Right lobe of liver (tissue), 6 donors: ENCODE results near the gene FILIP1L. TPM values are rescaled to one million over a fixed set of nuclear protein-coding genes. Genes with fewer than 3 reads are reported as not detected.

ENCODE experiments used
- ATAC-seq, 4 donors: fragments of 200-7000 bp; cut with Tn5 transposase; one replicate each; pipeline ENCODE4 v1.9.1; 2020; ENCODE audit warnings: mild to moderate bottlenecking in 4 of 4, moderate library complexity in 4 of 4
- DNase-seq, 3 donors: peaks; one replicate each; pipeline ENCODE4 v3.0.0-alpha.2; 2020
- H3K27ac ChIP-seq, 3 donors: fragments of 200-600 bp; one replicate each; pipeline ENCODE4 v1.8.0; 2022
- H3K27me3 ChIP-seq, 2 donors: fragments of 200-600 bp; one replicate each; pipeline ENCODE4 v1.8.0; 2022
- H3K36me3 ChIP-seq, 4 donors: fragments of 200-600 bp; sonication (generic) in 1 of 4; one replicate each; pipeline versions ENCODE4 v1.5.1 to v1.8.0; 2017 to 2022; ENCODE audit warnings: control low read depth in 1 of 4
- H3K4me1 ChIP-seq, 4 donors: fragments of 200-600 bp; sonication (generic) in 1 of 4; one replicate each; pipeline versions ENCODE4 v1.5.1 to v1.8.0; 2017 to 2022; ENCODE audit warnings: control low read depth in 1 of 4
- H3K4me3 ChIP-seq, 3 donors: fragments of 200-600 bp; one replicate each; pipeline ENCODE4 v1.8.0; 2022
- H3K9me3 ChIP-seq, 4 donors: fragments of 200-600 bp; sonication (generic) in 1 of 4; one replicate each; pipeline versions ENCODE4 v1.5.1 to v1.8.0; 2017 to 2022; ENCODE audit warnings: control low read depth in 1 of 4
- POLR2A ChIP-seq: fragments of 450-650 bp; IDR thresholded peaks from one replicate; pipeline ENCODE4 v1.6.1; 2017; ENCODE audit warnings: antibody characterized with exemption, mild to moderate bottlenecking
- WGBS: methylation state at CpG from one replicate; pipeline ENCODE4 v1.1.6; 2018; ENCODE audit warnings: low coverage, low lambda C conversion rate; ENCODE audit not compliant: insufficient coverage; ENCODE audit errors: missing lambda C conversion rate; 5-methylcytosine and 5-hydroxymethylcytosine counted together
- intact Hi-C, 2 donors: fragments of 100-400 bp; cut with DNase I; formaldehyde crosslinking; loops; one replicate each; pipeline versions ENCODE4 v1.11.2 to v1.14.1; 2022
- total RNA-seq, 6 experiments: library from RNA; depleted of rRNA in 2 of 6; stranded (reverse); fragments of >200 nt in 2 of 6; fragmentation: NEBNext Ultra II Directional in 3 of 6; extraction: Animal tissue kit (Norgen Biotek cat#: 25700) in 3 of 6; gene quantifications; one replicate each; pipeline versions ENCODE4 v1.1.0 to v1.2.4, GENCODE V29; 2016 to 2023
- TF ChIP-seq, protein P1 (sequence below), 4 donors: fragments of 200-600 bp in 3 of 4; fragments of 450-650 bp in 1 of 4; IDR thresholded peaks; one replicate each; pipeline versions ENCODE4 v1.5.1 to v1.8.0; 2016 to 2022; ENCODE audit warnings: antibody characterized with exemption in 4 of 4, mild to moderate bottlenecking in 2 of 4
- donor health status: DM: no; HTN: yes; CAD: no.
- donor health status: DM: no; HTN: no; CAD: no.
- donor health status: DM: no; HTN: no; CAD: no.
- donor health status: DM: no; HTN: yes; CAD: no.
- donor health status: DM: no; HTN: yes; CAD: no.

Gene FILIP1L
- total RNA-seq, 6 experiments from 2014 or later = 0.97 to 10.8 (median 3.6) TPM

DNA sequence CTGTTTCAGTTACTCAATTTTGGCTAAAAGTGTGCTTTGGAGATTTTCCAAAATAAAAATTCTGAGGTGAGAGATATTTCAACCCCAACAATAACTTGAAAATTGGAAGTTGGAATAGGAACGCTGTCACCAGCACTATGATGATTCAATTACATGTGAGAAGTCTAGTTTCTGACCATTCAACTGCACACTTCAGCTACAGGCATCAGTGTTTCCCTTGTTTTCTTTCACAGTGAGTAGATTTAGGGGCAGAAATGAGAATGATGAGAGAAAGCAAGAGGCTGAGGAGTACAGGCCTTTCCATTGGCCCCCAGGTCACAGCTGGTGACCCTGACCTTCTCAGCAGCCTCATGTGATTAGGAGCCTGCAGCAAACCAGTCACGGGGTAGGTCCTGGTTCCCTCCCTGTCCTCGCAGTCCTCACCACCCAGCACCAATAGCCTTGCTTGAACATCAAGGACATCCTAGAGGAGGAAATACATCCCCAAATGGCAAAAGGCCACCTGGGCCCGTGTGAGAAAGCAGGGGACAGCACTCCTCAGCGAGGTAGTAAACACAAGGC, 10.0 kb upstream of the FILIP1L start:
- no peaks in the 10 kb centered on the region for H3K4me1 ChIP-seq
- TF ChIP-seq, protein P1, sequence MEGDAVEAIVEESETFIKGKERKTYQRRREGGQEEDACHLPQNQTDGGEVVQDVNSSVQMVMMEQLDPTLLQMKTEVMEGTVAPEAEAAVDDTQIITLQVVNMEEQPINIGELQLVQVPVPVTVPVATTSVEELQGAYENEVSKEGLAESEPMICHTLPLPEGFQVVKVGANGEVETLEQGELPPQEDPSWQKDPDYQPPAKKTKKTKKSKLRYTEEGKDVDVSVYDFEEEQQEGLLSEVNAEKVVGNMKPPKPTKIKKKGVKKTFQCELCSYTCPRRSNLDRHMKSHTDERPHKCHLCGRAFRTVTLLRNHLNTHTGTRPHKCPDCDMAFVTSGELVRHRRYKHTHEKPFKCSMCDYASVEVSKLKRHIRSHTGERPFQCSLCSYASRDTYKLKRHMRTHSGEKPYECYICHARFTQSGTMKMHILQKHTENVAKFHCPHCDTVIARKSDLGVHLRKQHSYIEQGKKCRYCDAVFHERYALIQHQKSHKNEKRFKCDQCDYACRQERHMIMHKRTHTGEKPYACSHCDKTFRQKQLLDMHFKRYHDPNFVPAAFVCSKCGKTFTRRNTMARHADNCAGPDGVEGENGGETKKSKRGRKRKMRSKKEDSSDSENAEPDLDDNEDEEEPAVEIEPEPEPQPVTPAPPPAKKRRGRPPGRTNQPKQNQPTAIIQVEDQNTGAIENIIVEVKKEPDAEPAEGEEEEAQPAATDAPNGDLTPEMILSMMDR (IDR thresholded peaks at IDR 0.05) = no peak
- TF ChIP-seq POLR2A = no peak
- H3K36me3 ChIP-seq = no peaks in the 10 kb centered on the region
- no peaks in the 10 kb centered on the region for H3K27me3 ChIP-seq
- DNase-seq (no peak), ATAC-seq (no peak)
- H3K27ac ChIP-seq = no peak overlapping the region
- H3K4me3 ChIP-seq = no peak overlapping the region
- no peaks in the 10 kb centered on the region for H3K9me3 ChIP-seq
- WGBS = 74% methylated on average over 4 of the region's 5 CpGs
- intact Hi-C loops = no loop called here

DNA sequence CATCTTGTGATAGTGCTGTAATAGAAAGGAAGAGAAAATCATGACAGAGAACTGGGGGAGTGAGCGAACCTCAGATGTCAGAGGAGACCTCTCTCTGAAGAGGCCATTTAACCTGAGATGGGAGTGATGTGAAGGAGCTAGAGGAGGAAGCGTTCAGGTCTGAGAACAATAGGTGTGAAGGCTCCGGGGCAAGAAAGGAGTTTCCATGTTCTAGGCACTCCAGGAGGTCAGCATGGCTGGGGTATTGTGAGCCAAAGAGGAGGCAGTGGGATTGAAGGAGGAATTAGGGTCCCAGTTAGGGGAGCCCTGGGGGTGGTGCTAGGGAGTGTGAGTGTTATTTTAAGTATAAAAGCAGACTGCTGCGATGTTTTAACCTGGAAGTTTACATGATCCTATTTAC, 8.8 kb upstream of the FILIP1L start:
- H3K27me3 ChIP-seq = no peaks in the 10 kb centered on the region
- DNase-seq (no peak), ATAC-seq (no peak)
- no peak overlapping the region for H3K4me3 ChIP-seq
- H3K4me1 ChIP-seq = no peaks in the 10 kb centered on the region
- WGBS = 95% methylated on average over 4 of the region's 4 CpGs
- no peak overlapping the region for H3K27ac ChIP-seq
- no peak for TF ChIP-seq POLR2A
- TF ChIP-seq, protein P1 (IDR thresholded peaks at IDR 0.05) = no peak
- H3K36me3 ChIP-seq = no peaks in the 10 kb centered on the region
- H3K9me3 ChIP-seq = no peaks in the 10 kb centered on the region
- intact Hi-C loops = no loop called here

- Histone ChIP-seq H3K9me3 (no peaks in the 10 kb centered on the region), H3K27me3 (no peaks in the 10 kb centered on the region), H3K4me3 (no peak overlapping the region), H3K27ac (no peak overlapping the region), H3K4me1 (no peaks in the 10 kb centered on the region), H3K36me3 (no peaks in the 10 kb centered on the region)
- no peak for ATAC-seq
- WGBS = 93% methylated on average over 2 of the region's 2 CpGs
- TF ChIP-seq, protein P1 (IDR thresholded peaks at IDR 0.05) = no peak
- no peak for TF ChIP-seq POLR2A
- DNase-seq = no peak
- intact Hi-C loops = no loop called here
These were observed 8.0 kb upstream of the FILIP1L start for GRCh38 chr3:100122321-100122720.

DNA sequence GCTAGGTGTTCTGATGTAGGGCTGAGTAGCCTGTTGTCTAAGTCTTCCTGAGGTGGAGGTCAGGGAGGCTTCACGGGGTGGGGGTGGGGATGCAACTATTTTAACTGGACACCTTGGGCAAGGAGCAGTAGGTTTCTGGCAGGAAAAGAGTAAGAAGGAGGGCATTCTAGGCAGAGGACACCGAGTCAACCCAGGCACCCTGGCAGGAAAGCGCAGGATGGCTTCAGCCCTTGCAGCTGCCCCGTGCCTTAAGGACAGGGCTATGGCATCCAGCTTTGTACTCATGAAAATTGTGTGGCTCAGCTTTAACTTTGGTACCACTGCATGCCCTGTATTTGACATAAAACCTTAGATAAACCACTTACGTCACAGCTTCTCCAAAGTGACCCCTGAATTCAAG, 6.4 kb upstream of the FILIP1L start:
- DNase-seq (no peak), ATAC-seq (no peak)
- Histone ChIP-seq H3K27ac (no peak overlapping the region), H3K4me3 (no peak overlapping the region), H3K9me3 (no peaks in the 10 kb centered on the region), H3K27me3 (no peaks in the 10 kb centered on the region), H3K4me1 (no peaks in the 10 kb centered on the region), H3K36me3 (no peaks in the 10 kb centered on the region)
- TF ChIP-seq, protein P1 (IDR thresholded peaks at IDR 0.05) = no peak
- TF ChIP-seq POLR2A = no peak
- intact Hi-C loops = no loop called here
- 82% methylated on average over 2 of the region's 5 CpGs for WGBS

DNA sequence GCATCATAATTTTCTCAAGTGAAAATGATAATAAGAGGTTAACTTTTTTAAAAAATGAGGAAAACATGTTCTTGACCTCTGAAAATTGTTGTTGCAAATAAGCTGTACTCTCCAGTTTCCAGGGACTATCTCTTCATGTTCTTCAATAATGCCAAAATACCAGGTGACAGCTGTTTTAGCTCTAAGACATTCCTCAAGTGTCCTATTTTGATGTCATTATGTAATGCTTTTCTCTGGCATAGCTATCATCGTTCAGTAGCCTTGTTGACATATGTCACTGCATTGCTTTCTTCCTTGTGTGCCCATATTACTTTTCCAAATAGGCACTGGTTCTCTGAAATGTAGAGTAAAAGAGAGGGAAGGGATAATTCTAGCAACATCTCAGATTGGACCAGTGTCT, 5.7 kb upstream of the FILIP1L start:
- TF ChIP-seq, protein P1 (IDR thresholded peaks at IDR 0.05) = no peak
- no peak for TF ChIP-seq POLR2A
- intact Hi-C loops = no loop called here
- DNase-seq (no peak), ATAC-seq (no peak)
- Histone ChIP-seq H3K27ac (no peak overlapping the region), H3K9me3 (no peaks in the 10 kb centered on the region), H3K4me1 (no peaks in the 10 kb centered on the region), H3K4me3 (no peak overlapping the region), H3K36me3 (no peaks in the 10 kb centered on the region), H3K27me3 (no peaks in the 10 kb centered on the region)
- WGBS = 14% methylated on average over 1 of the region's 1 CpG
